ENCODE data around the gene C4BPA.

Gene C4BPA

GRCh38 chr1:207089627-207090355, 14.2 kb upstream of the C4BPA start:
- no peak overlapping the region for H3K4me3 ChIP-seq (ENCODE audit: low read length, poor library complexity, severe bottlenecking)
- no peaks in the 10 kb centered on the region for H3K79me2 ChIP-seq (ENCODE audit: insufficient read depth, low read length)
- no peaks in the 10 kb centered on the region for H3K9me3 ChIP-seq (ENCODE audit: insufficient read depth, low read depth, low read length)
- no peaks in the 10 kb centered on the region for H3K9me2 ChIP-seq (replicated peaks; ENCODE audit: low read depth, low read length)
- H3K4me2 ChIP-seq (ENCODE audit: low read depth, low read length, poor library complexity, severe bottlenecking): no peak overlapping the region
- no peaks in the 10 kb centered on the region for H4K20me1 ChIP-seq (ENCODE audit: insufficient read depth, low read length, poor library complexity, severe bottlenecking)
- H3F3A ChIP-seq (ENCODE audit: low read depth): no peaks in the 10 kb centered on the region
- TF ChIP-seq EZH2phosphoT487 (IDR thresholded peaks at IDR 0.05; ENCODE audit: borderline replicate concordance): no peak
- no peak for TF ChIP-seq CTCF (conservative IDR thresholded peaks at IDR 0.05; ENCODE audit: low read length)
- no peaks in the 10 kb centered on the region for H3K27me3 ChIP-seq (ENCODE audit: insufficient read depth, low read length, poor library complexity, severe bottlenecking)
- H2AFZ ChIP-seq (ENCODE audit: low read length): no peak overlapping the region
- H3K36me3 ChIP-seq (ENCODE audit: insufficient read depth, low read length): no peaks in the 10 kb centered on the region
- no peaks in the 10 kb centered on the region for H3K4me1 ChIP-seq (ENCODE audit: insufficient read depth, low read length, poor library complexity, severe bottlenecking)
- H3K9ac ChIP-seq (ENCODE audit: low read depth, low read length, poor library complexity, severe bottlenecking): no peak overlapping the region

GRCh38 chr1:207091200-207091908, 12.7 kb upstream of the C4BPA start:
- no peaks in the 10 kb centered on the region for H4K20me1 ChIP-seq (ENCODE audit: insufficient read depth, low read length, poor library complexity, severe bottlenecking)
- H3K9ac ChIP-seq (ENCODE audit: low read depth, low read length, poor library complexity, severe bottlenecking): no peak overlapping the region
- no peak overlapping the region for H2AFZ ChIP-seq (ENCODE audit: low read length)
- H3K4me3 ChIP-seq (ENCODE audit: low read length, poor library complexity, severe bottlenecking): no peak overlapping the region
- no peaks in the 10 kb centered on the region for H3K27me3 ChIP-seq (ENCODE audit: insufficient read depth, low read length, poor library complexity, severe bottlenecking)
- H3K4me2 ChIP-seq (ENCODE audit: low read depth, low read length, poor library complexity, severe bottlenecking): no peak overlapping the region
- H3K36me3 ChIP-seq (ENCODE audit: insufficient read depth, low read length): no peaks in the 10 kb centered on the region
- H3K9me3 ChIP-seq (ENCODE audit: insufficient read depth, low read depth, low read length): no peaks in the 10 kb centered on the region
- no peaks in the 10 kb centered on the region for H3K9me2 ChIP-seq (replicated peaks; ENCODE audit: low read depth, low read length)
- TF ChIP-seq EZH2phosphoT487 (IDR thresholded peaks at IDR 0.05; ENCODE audit: borderline replicate concordance) (no peak), CTCF (conservative IDR thresholded peaks at IDR 0.05; ENCODE audit: low read length) (no peak)
- no peaks in the 10 kb centered on the region for H3K79me2 ChIP-seq (ENCODE audit: insufficient read depth, low read length)
- no peaks in the 10 kb centered on the region for H3F3A ChIP-seq (ENCODE audit: low read depth)
- no peaks in the 10 kb centered on the region for H3K4me1 ChIP-seq (ENCODE audit: insufficient read depth, low read length, poor library complexity, severe bottlenecking)

GRCh38 chr1:207093944-207094343, 10.1 kb upstream of the C4BPA start:
- Histone ChIP-seq H3K27me3 (ENCODE audit: insufficient read depth, low read length, poor library complexity, severe bottlenecking) (no peaks in the 10 kb centered on the region), H2AFZ (ENCODE audit: low read length) (no peak overlapping the region), H3K4me2 (ENCODE audit: low read depth, low read length, poor library complexity, severe bottlenecking) (no peak overlapping the region), H3K36me3 (ENCODE audit: insufficient read depth, low read length) (no peaks in the 10 kb centered on the region), H3K9ac (ENCODE audit: low read depth, low read length, poor library complexity, severe bottlenecking) (no peak overlapping the region), H3K4me1 (ENCODE audit: insufficient read depth, low read length, poor library complexity, severe bottlenecking) (no peaks in the 10 kb centered on the region), H4K20me1 (ENCODE audit: insufficient read depth, low read length, poor library complexity, severe bottlenecking) (no peaks in the 10 kb centered on the region), H3K9me2 (replicated peaks; ENCODE audit: low read depth, low read length) (no peaks in the 10 kb centered on the region), H3K79me2 (ENCODE audit: insufficient read depth, low read length) (no peaks in the 10 kb centered on the region), H3K9me3 (ENCODE audit: insufficient read depth, low read depth, low read length) (no peaks in the 10 kb centered on the region), H3F3A (ENCODE audit: low read depth) (no peaks in the 10 kb centered on the region), H3K4me3 (ENCODE audit: low read length, poor library complexity, severe bottlenecking) (no peak overlapping the region)
- TF ChIP-seq EZH2phosphoT487 (IDR thresholded peaks at IDR 0.05; ENCODE audit: borderline replicate concordance) (no peak), CTCF (conservative IDR thresholded peaks at IDR 0.05; ENCODE audit: low read length) (no peak)
